Erythroblast (primary cell): ENCODE measurements around the gene L3MBTL4.

Experiments used
- GATA1 ChIP-seq: IDR thresholded peaks from 2 replicates; pipeline ENCODE4 v1.6.1; 2011; ENCODE audit warnings: low read depth, mild to moderate bottlenecking, control low read depth, low read length, moderate library complexity
- POLR2A ChIP-seq: IDR thresholded peaks from 2 replicates; pipeline ENCODE4 v1.6.1; 2011; ENCODE audit warnings: mild to moderate bottlenecking, low read length

- no peak for TF ChIP-seq POLR2A
- TF ChIP-seq GATA1: no peak
Observed at GRCh38 chr18:6328621-6329010, 86.1 kb downstream of the L3MBTL4 start.
